H9 (cell line): ENCODE data around the gene MRAS. TPM values are rescaled to one million over a fixed set of nuclear protein-coding genes. Genes with fewer than 3 reads are reported as not detected.

ENCODE experiments used
- DNase-seq: peaks from one replicate; pipeline ENCODE4 v3.0.0-alpha.2; 2017
- H2AFZ ChIP-seq: one replicate; pipeline ENCODE4 v1.6.1; 2013; ENCODE audit warnings: mild to moderate bottlenecking, low read length, control low read depth, moderate library complexity
- H2AK5ac ChIP-seq: 2 replicates; pipeline ENCODE4 v1.6.1; 2013; ENCODE audit warnings: low read length, control low read depth, mixed read lengths; ENCODE audit not compliant: insufficient read length
- H2BK120ac ChIP-seq: one replicate; pipeline ENCODE4 v1.6.1; 2013; ENCODE audit warnings: low read depth, mild to moderate bottlenecking, low read length, control low read depth, inconsistent platforms; ENCODE audit not compliant: poor library complexity, severe bottlenecking
- H2BK12ac ChIP-seq: 2 replicates; pipeline ENCODE4 v1.6.1; 2013; ENCODE audit warnings: low read length, control low read depth, mixed read lengths, low read depth; ENCODE audit not compliant: insufficient read length
- H2BK15ac ChIP-seq: 2 replicates; pipeline ENCODE4 v1.6.1; 2013; ENCODE audit warnings: low read depth, low read length, control low read depth
- H2BK20ac ChIP-seq: one replicate; pipeline ENCODE4 v1.6.1; 2013; ENCODE audit warnings: low read depth, mild to moderate bottlenecking, low read length, control low read depth, inconsistent platforms; ENCODE audit not compliant: poor library complexity, severe bottlenecking
- H2BK5ac ChIP-seq: 2 replicates; pipeline ENCODE4 v1.6.1; 2013; ENCODE audit warnings: low read length, control low read depth, mixed read lengths; ENCODE audit not compliant: insufficient read length
- H3K14ac ChIP-seq: 2 replicates; pipeline ENCODE4 v1.6.1; 2013; ENCODE audit warnings: low read length, control low read depth; ENCODE audit not compliant: insufficient read depth
- H3K18ac ChIP-seq: 2 replicates; pipeline ENCODE4 v1.6.1; 2013; ENCODE audit warnings: low read depth, mild to moderate bottlenecking, mixed read lengths, low read length, control low read depth; ENCODE audit not compliant: insufficient read length
- H3K23ac ChIP-seq: 2 replicates; pipeline ENCODE4 v1.6.1; 2013; ENCODE audit warnings: low read length, control low read depth, mixed read lengths, low read depth; ENCODE audit not compliant: insufficient read length
- H3K23me2 ChIP-seq: 2 replicates; pipeline ENCODE4 v1.6.1; 2013; ENCODE audit warnings: low read depth, mild to moderate bottlenecking, mixed read lengths, low read length, control low read depth; ENCODE audit not compliant: insufficient read length, poor library complexity, severe bottlenecking
- H3K27ac ChIP-seq: 2 replicates; pipeline ENCODE4 v1.5.1; 2013; ENCODE audit warnings: low read length, control low read depth, mixed read lengths, low read depth; ENCODE audit not compliant: insufficient read length
- H3K27me3 ChIP-seq: 2 replicates; pipeline ENCODE4 v1.6.1; 2013; ENCODE audit warnings: low read length, control low read depth, inconsistent platforms; ENCODE audit not compliant: insufficient read depth
- H3K4ac ChIP-seq: 2 replicates; pipeline ENCODE4 v1.6.1; 2013; ENCODE audit warnings: low read depth, mild to moderate bottlenecking, control low read depth, inconsistent platforms, low read length, moderate library complexity
- H3K4me1 ChIP-seq: 2 replicates; pipeline ENCODE4 v1.6.1; 2013; ENCODE audit warnings: low read length, control low read depth, inconsistent platforms; ENCODE audit not compliant: insufficient read depth
- H3K4me2 ChIP-seq: 2 replicates; pipeline ENCODE4 v1.6.1; 2013; ENCODE audit warnings: low read length, control low read depth, mixed read lengths; ENCODE audit not compliant: insufficient read length, insufficient read depth
- H3K56ac ChIP-seq: 2 replicates; pipeline ENCODE4 v1.6.1; 2013; ENCODE audit warnings: low read depth, mild to moderate bottlenecking, mixed read lengths, low read length, control low read depth; ENCODE audit not compliant: insufficient read length
- H3K79me1 ChIP-seq: 2 replicates; pipeline ENCODE4 v1.6.1; 2013; ENCODE audit warnings: low read depth, mild to moderate bottlenecking, moderate library complexity, low read length, control low read depth, inconsistent platforms; ENCODE audit not compliant: insufficient read depth, poor library complexity, severe bottlenecking
- H3K79me2 ChIP-seq: 2 replicates; pipeline ENCODE4 v1.6.1; 2013; ENCODE audit warnings: low read length, control low read depth, inconsistent platforms; ENCODE audit not compliant: insufficient read depth
- H3K9ac ChIP-seq: 2 replicates; pipeline ENCODE4 v1.6.1; 2013; ENCODE audit warnings: low read length, control low read depth, mixed read lengths; ENCODE audit not compliant: insufficient read length; ENCODE audit errors: extremely low read depth
- H3K9me3 ChIP-seq: one replicate; pipeline ENCODE4 v1.6.1; 2013; ENCODE audit warnings: low read depth, low read length, inconsistent platforms; ENCODE audit not compliant: control insufficient read depth
- H3T11ph ChIP-seq: one replicate; pipeline ENCODE4 v1.6.1; 2013; ENCODE audit warnings: mild to moderate bottlenecking, low read length, control low read depth, inconsistent platforms
- H4K20me1 ChIP-seq: one replicate; pipeline ENCODE4 v1.6.1; 2013; ENCODE audit not compliant: control insufficient read depth, insufficient read length, insufficient read depth
- H4K5ac ChIP-seq: 2 replicates; pipeline ENCODE4 v1.6.1; 2013; ENCODE audit warnings: low read depth, mild to moderate bottlenecking, mixed read lengths, low read length, control low read depth; ENCODE audit not compliant: insufficient read length
- H4K8ac ChIP-seq: replicated peaks from 2 replicates; pipeline ENCODE4 v1.6.1; 2013; ENCODE audit warnings: low read length, control low read depth, mixed read lengths, low read depth; ENCODE audit not compliant: insufficient read length
- H4K91ac ChIP-seq: 2 replicates; pipeline ENCODE4 v1.6.1; 2013; ENCODE audit warnings: low read depth, mild to moderate bottlenecking, moderate library complexity, mixed read lengths, low read length, control low read depth; ENCODE audit not compliant: insufficient read length
- H3K27ac Mint-ChIP-seq, 3 experiments: 2 replicates in 2 of 3; 3 replicates in 1 of 3; pipeline ENCODE4 v1.8.0; 2020 to 2021; ENCODE audit warnings: mixed read lengths in 3 of 3, mild to moderate bottlenecking in 1 of 3, moderate library complexity in 1 of 3
- H3K27me3 Mint-ChIP-seq: 2 replicates; pipeline ENCODE4 v1.8.0; 2021; ENCODE audit warnings: low read depth, mild to moderate bottlenecking, moderate library complexity, mixed read lengths
- H3K36me3 Mint-ChIP-seq, 3 experiments: 2 replicates in 2 of 3; 3 replicates in 1 of 3; pipeline ENCODE4 v1.8.0; 2020 to 2021; ENCODE audit warnings: low read depth in 3 of 3, mixed read lengths in 3 of 3; ENCODE audit not compliant: insufficient read depth in 1 of 3
- H3K4me1 Mint-ChIP-seq, 2 experiments: 2 replicates each; pipeline ENCODE4 v1.8.0; 2020; ENCODE audit warnings: mixed read lengths in 2 of 2
- H3K4me3 Mint-ChIP-seq, 2 experiments: 2 replicates in 1 of 2; 3 replicates in 1 of 2; pipeline ENCODE4 v1.8.0; 2020 to 2021; ENCODE audit warnings: mild to moderate bottlenecking in 2 of 2, mixed read lengths in 2 of 2, moderate library complexity in 1 of 2
- H3K9me3 Mint-ChIP-seq, 2 experiments: 2 replicates in 1 of 2; 3 replicates in 1 of 2; pipeline ENCODE4 v1.8.0; 2020; ENCODE audit warnings: mild to moderate bottlenecking in 2 of 2, mixed read lengths in 2 of 2, moderate library complexity in 1 of 2
- WGBS: extraction: QIAGEN DNeasy Blood & Tissue Kit; methylation state at CpG from one replicate; pipeline ENCODE4 v1.1.7; 2013; ENCODE audit warnings: missing lambda C conversion rate, low lambda C conversion rate, mixed read lengths; ENCODE audit not compliant: insufficient read length; ENCODE audit errors: extremely low coverage; 5-methylcytosine and 5-hydroxymethylcytosine counted together
- total RNA-seq: library from RNA; stranded (reverse); gene quantifications from 2 replicates; pipeline ENCODE4 v1.2.1, GENCODE V29; 2021
- TF ChIP-seq, protein P1 (sequence below): fragments of 200-600 bp; sonication (generic); conservative IDR thresholded peaks from 3 replicates; pipeline ENCODE4 v1.8.0; 2021; ENCODE audit warnings: antibody characterized with exemption, mild to moderate bottlenecking

MRAS gene
- total RNA-seq, 1 experiment from 2014 or later, result 10.9 TPM

DNA sequence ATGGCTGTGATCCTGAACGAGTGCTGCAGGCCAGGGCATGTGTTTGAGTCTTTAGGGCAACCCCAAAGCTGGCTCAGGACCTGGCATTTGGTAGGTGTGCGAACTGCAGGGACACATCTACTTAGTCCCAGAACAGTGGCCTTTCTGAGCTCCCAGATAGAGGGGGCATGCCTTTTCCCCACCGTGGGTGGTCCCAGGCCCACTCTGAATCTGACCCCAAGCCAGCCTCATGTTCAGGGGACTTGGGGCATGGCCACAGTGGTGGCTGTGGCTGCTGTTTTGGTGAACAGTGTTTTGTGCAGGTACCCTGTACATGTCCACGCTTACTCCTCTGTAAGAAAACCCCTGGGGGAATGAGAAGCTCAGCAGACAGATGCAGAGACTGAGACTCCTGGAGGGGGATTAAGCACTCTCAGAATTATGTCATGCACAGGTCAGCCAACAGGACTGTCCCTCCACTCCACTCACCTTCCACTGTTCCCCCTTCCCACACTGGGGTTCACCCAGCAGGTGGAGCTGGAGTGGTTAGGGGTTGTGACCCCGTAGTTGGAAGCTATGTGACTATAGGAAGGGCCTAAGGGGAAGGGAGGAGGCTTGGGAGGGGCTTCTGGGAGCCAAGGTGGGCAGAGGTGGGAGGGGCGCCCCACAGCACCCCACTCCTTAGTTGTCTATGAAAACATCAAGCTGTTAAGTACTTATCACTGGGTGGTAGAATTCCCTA, 102.5 kb downstream of the MRAS start:
- no peaks in the 10 kb centered on the region for H3K79me2 ChIP-seq
- no peak overlapping the region for H4K8ac ChIP-seq
- H3K18ac ChIP-seq, result no peak overlapping the region
- H3K4me2 ChIP-seq, result no peak overlapping the region
- H3K23ac ChIP-seq, result no peak overlapping the region
- no peaks in the 10 kb centered on the region for H3K79me1 ChIP-seq
- no peak overlapping the region for H2BK12ac ChIP-seq
- H4K91ac ChIP-seq, result no peak overlapping the region
- TF ChIP-seq, protein P1, sequence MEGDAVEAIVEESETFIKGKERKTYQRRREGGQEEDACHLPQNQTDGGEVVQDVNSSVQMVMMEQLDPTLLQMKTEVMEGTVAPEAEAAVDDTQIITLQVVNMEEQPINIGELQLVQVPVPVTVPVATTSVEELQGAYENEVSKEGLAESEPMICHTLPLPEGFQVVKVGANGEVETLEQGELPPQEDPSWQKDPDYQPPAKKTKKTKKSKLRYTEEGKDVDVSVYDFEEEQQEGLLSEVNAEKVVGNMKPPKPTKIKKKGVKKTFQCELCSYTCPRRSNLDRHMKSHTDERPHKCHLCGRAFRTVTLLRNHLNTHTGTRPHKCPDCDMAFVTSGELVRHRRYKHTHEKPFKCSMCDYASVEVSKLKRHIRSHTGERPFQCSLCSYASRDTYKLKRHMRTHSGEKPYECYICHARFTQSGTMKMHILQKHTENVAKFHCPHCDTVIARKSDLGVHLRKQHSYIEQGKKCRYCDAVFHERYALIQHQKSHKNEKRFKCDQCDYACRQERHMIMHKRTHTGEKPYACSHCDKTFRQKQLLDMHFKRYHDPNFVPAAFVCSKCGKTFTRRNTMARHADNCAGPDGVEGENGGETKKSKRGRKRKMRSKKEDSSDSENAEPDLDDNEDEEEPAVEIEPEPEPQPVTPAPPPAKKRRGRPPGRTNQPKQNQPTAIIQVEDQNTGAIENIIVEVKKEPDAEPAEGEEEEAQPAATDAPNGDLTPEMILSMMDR, result no peak
- H3K14ac ChIP-seq, result no peak overlapping the region; the same call in 1 of the 2 replicates
- no peaks in the 10 kb centered on the region for H3K4me1 ChIP-seq
- H2AK5ac ChIP-seq, result no peak overlapping the region
- WGBS, result no CpG with 5 or more reads among the region's 6 CpGs
- no peak overlapping the region for H3K4ac ChIP-seq
- no peak overlapping the region for H2BK20ac ChIP-seq
- H2AFZ ChIP-seq, result no peak overlapping the region
- no peak overlapping the region for H2BK120ac ChIP-seq
- no peaks in the 10 kb centered on the region for H4K20me1 ChIP-seq
- no peak overlapping the region for H2BK5ac ChIP-seq
- H2BK15ac ChIP-seq, result no peak overlapping the region
- no peak overlapping the region for H3K56ac ChIP-seq
- no peak overlapping the region for H3T11ph ChIP-seq
- Mint-ChIP-seq H3K4me3 (no peak overlapping the region; a peak in 1 of 5 replicates), H3K27me3 (no peaks in the 10 kb centered on the region), H3K4me1 (peaks cover 13 to 17% of the 10 kb centered on the region in 2 experiments), H3K27ac (peak overlapping the region in 1 of 3 experiments; percentile 64; a peak in 1 of 7 replicates), H3K36me3 (peaks cover 3 to 5% (median 4%) of the 10 kb centered on the region in 3 experiments; a peak in 4 of 7 replicates), H3K9me3 (no peaks in the 10 kb centered on the region)
- no peaks in the 10 kb centered on the region for H3K9me3 ChIP-seq
- H4K5ac ChIP-seq, result no peak overlapping the region
- H3K23me2 ChIP-seq, result no peaks in the 10 kb centered on the region
- no peak overlapping the region for H3K27ac ChIP-seq
- H3K9ac ChIP-seq, result no peak overlapping the region
- H3K27me3 ChIP-seq, result no peaks in the 10 kb centered on the region
- peak; percentile 23 for DNase-seq
